Activated T-cell treated with anti-CD3 and anti-CD28 coated beads, Interleukin-2, amount 50 U/mL, for 48 hours (primary cell): ENCODE results near the gene OR1G1.
"Not testable (repeated sequence)": the region's sequence is repeated elsewhere in the genome, so short reads cannot be mapped to it uniquely, and the experiment has no call there.

Source experiments
- DNase-seq, 2 experiments: peaks; one replicate each; pipeline ENCODE4 v3.0.0-alpha.2; 2020

The OR1G1 gene

GRCh38 chr17:3127451-3127850, at the start of gene OR1G1:
OR1G1 (minus strand) TSS chr17:3127551; CDS start chr17:3127551, 0 bp downstream.
- no peak for DNase-seq

- DNase-seq: no peak
Measured at GRCh38 chr17:3167574-3167973, 40.2 kb upstream of the OR1G1 start.

- DNase-seq: no peak
Measured at GRCh38 chr17:3157218-3157617, 29.9 kb upstream of the OR1G1 start.

GRCh38 chr17:3137494-3137893, 10.1 kb upstream of the OR1G1 start:
- not testable (repeated sequence) for DNase-seq

- DNase-seq: no peak
Measured at GRCh38 chr17:3104322-3104721, 23.0 kb downstream of the OR1G1 start, which contains the start of gene OR1D2. OR1D2 (minus strand) TSS chr17:3104422; CDS start chr17:3092996, 11,426 bp downstream.
